GM18867 (cell line): Measurements from ENCODE around the gene DLD.
"Not testable (repeated sequence)": the region's sequence is repeated elsewhere in the genome, so short reads cannot be mapped to it uniquely, and the experiment has no call there.

Source experiments
- ATAC-seq: cut with Tn5 transposase; IDR thresholded peaks from one replicate; pipeline ENCODE4 v1.9.1; 2021; ENCODE audit warnings: mild to moderate bottlenecking, moderate library complexity; ENCODE audit not compliant: unreplicated experiment

Gene DLD

GRCh38 chr7:107943018-107943417 lies 52.0 kb downstream of the DLD start:
- no peak for ATAC-seq

- ATAC-seq, result no peak
Measured at GRCh38 chr7:107944411-107945169, 53.6 kb downstream of the DLD start.

GRCh38 chr7:107945332-107945731 lies 54.3 kb downstream of the DLD start:
- ATAC-seq, result no peak

- no peak for ATAC-seq
Measured at GRCh38 chr7:107946451-107946850, 55.5 kb downstream of the DLD start.

GRCh38 chr7:107946881-107947280 lies 55.9 kb downstream of the DLD start:
- no peak for ATAC-seq

- no peak for ATAC-seq
Measured at GRCh38 chr7:107948645-107949442, 57.9 kb downstream of the DLD start.

- ATAC-seq, result no peak
Measured at GRCh38 chr7:107949443-107949935, 58.5 kb downstream of the DLD start.

GRCh38 chr7:107951172-107951787 lies 60.3 kb downstream of the DLD start:
- ATAC-seq, result no peak

GRCh38 chr7:107951896-107952295 lies 60.9 kb downstream of the DLD start:
- no peak for ATAC-seq

GRCh38 chr7:107953265-107953923 lies 62.4 kb downstream of the DLD start:
- ATAC-seq, result no peak

GRCh38 chr7:107953924-107954303 lies 62.9 kb downstream of the DLD start:
- no peak for ATAC-seq

- no peak for ATAC-seq
Measured at GRCh38 chr7:107955394-107955793, 64.4 kb downstream of the DLD start.

GRCh38 chr7:107956950-107957349 lies 66.0 kb downstream of the DLD start:
- ATAC-seq, result not testable (repeated sequence)

GRCh38 chr7:107957436-107957835 lies 66.5 kb downstream of the DLD start:
- no peak for ATAC-seq

- no peak for ATAC-seq
Measured at GRCh38 chr7:107958764-107959526, 68.0 kb downstream of the DLD start.

GRCh38 chr7:107959527-107959898 lies 68.5 kb downstream of the DLD start:
- no peak for ATAC-seq

- no peak for ATAC-seq
Measured at GRCh38 chr7:107960272-107960671, 69.3 kb downstream of the DLD start.

GRCh38 chr7:107961405-107961804 lies 70.4 kb downstream of the DLD start:
- no peak for ATAC-seq

GRCh38 chr7:107962817-107963216 lies 71.8 kb downstream of the DLD start:
- ATAC-seq, result no peak

GRCh38 chr7:107964510-107964909 lies 73.5 kb downstream of the DLD start:
- ATAC-seq, result no peak
